Stimulated activated CD4-positive, alpha-beta T cell treated with anti-CD3 and anti-CD28 coated beads, Interleukin-1b, Interleukin-23, amount 100 ng/mL, for 1 hour (primary cell): ENCODE data around the gene TMEM235.

Source experiments
- DNase-seq, 2 donors: peaks; one replicate each; pipeline ENCODE4 v3.0.0-alpha.2; 2020; ENCODE audit warnings: low read depth in 2 of 2

Gene TMEM235

DNA sequence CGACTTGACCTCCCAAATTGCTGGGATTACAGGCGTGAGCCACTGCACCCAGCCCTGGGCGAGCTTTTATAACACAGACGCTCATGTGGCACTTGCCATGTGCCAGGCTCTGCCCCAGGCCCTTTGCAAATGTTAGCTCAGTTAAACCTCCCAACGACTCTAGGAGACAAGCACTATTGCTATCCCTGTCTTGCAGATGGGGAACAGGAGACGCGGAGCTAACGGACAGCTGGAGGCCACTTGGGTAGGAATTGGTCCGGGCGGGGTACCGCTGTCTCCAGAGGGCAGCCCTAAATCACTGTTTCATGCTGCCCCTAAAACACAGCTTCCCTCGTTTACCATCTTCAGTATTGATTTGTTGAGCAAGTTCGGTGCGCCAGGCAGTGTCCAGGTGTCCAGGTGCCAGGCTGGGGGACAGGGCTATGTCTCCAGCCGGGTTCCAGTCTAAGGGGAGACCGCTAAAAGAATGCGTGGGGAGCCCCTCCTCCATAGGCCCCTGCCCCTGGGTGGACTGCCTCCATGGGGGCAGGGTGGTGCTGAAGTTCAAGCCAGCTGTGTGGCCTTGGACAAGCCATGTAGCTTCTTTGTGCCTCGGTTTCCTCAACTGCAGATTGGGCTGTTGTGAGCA is 23.7 kb downstream of the TMEM235 start:
- DNase-seq: no peak

DNA sequence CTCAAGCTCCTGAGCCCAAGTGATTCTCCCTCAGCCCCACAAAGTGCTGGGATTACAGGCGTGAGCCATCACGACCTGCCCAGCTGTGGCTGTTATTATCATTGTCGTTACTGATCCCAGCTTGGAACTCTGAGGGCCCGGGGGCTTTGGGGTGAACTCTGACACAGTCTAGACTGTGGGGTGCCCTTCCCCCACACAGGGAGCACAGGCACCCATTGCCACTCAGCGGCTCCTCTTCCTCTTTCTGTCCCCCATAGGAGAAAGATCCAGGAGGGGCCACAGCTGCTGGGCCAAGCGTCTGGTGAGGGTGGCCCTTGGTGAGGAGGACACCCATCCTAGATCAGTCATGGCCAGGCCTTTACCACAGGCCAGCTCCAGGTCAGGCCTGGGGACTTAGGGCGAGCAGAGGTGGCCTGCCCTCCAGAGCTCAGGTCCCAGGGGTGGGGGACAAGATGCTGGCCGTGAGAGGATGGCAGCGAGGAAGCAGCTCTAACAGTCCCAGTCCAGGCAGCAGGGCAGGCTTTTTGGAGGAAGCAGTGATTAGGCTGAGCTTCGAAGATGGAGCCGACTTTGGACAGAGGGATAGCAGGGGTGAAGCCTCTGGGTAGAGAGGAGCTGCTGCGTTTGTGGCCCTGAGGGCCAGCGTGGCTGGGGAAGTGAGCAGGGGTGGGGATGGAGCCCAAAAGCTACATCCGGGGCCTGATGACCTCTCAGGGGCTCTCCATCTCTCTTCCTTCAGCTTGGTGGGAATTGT is 24.7 kb downstream of the TMEM235 start:
- DNase-seq: no peak

DNA sequence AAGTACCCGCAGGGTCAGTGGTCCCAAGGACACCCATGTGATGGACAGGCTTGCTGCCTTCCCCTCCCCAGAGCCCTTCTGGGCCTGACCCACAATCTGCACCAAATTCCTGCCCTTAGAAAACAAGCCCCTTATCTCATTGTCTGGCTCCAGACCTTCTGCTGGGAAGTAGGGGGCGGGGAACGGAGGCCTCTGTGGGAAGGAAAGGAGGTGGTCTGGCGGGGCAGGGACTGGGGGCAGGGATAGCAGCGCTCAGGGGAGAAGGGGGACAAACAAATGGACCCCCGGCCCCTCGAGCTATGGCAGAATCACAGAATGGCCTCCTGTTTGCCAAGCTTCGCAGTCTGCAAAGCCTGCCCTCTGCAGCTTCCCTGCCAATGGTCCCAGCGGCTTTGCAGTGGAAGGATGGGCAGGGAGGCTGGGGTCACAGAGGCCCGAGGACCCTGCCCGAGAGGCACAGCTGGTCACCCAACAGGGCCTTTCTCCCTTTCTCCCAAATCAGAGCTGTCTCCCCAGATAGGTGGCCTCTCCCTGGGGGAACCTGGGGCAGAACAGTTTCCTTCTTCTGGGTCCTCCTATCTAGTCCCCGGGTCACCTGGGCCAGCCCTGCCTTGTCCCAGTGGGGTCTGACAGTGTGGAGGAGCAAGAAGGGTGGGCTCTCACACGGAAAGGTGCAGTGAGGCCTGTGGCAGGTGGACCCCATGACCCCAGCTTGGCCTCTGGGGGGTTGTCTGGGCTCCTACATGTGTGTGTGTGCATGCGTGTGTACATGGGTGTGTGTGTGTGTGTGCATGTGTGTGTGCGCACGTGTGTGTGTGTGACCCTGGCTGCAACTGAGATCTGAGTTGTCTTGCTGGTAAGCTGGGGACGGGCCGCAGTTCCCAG is 25.5 kb downstream of the TMEM235 start:
- no peak for DNase-seq

DNA sequence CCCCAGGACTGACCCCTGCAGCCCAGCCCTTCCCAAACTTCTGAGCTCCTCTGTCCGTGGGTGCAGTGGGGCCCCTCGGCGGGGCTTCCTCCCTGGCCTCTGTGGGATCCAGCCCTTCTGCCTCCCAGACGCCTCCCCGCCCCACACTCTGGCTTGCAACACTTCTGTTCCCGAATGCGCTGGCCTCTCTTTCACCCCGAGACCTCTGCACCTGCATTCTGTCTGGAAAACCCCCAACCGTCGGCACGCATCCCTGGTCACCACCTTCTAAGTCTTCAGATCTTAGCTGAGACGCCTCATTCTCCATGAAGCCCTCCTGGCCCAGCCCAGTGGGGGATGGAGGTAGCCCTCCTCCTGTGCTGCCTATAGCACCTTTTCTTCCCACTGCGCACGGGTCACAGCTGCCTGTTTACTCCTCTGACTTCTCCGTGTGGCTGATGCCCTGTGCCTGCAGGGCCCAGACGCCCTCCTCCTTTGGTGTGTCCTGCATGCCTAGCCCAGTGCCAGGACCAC is 26.4 kb downstream of the TMEM235 start:
- no peak for DNase-seq

DNA sequence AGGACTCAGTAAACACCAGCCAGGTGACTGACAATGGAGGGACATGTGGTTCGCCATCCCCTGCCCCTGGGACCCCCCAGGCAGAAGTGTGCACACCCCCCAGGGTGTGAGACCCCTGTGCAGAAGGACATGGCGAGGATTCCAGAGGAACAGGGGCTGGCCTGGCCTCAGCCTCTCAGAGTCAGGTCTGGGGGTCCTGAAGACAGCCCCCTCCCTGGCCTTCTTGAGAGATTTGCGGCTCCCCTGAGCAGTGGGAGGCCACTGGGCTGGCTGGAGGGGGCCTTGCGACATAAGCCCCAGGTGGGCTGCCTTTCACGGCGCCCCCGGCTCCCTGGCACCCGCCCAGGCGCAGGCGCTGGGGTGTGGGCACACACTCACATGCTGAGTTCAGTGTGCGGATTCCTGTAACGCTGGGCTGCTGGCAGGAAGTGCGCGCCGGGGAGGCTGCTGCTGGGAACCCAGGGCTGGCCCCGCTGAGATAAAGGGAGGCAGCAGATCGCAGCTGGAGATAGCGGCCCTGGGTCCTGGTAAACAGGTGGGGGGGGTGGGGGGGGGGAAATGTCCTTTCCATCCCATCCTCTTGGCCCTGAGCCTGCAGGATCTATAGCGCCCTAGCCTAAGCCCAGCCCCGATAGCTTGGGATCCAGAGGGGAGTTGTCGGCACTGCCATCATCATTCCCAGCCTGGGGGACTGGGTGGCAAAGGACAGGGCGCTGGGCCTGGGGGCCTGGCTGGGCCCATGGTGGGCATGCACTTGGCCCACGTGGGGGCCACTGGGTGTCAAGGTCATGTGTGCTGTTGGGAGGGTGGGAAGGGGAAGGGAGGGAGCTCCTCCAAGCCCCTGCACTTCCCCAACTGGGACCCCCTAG is 27.1 kb downstream of the TMEM235 start:
- peak; percentile 23 to 38 for DNase-seq

DNA sequence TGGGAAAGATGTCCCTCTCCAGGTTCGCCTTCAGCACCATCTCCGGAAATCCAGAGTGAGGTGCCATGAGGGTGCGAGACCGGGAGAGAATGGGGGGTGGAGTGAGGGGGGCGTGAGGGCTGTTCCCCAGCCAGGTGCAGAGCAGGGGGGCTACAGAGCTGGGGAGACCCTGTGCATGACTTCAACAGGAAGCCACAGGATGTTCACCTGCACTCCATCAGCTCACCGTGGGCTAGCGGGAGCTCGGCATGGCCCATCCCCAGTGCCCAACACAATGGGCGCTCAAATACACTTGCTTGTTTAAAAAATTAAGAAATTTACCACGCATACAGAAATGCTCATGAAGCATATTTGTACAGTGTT is 27.7 kb downstream of the TMEM235 start:
- DNase-seq: no peak

- no peak for DNase-seq
Observed at GRCh38 chr17:78263063-78263735, 31.8 kb downstream of the TMEM235 start.

DNA sequence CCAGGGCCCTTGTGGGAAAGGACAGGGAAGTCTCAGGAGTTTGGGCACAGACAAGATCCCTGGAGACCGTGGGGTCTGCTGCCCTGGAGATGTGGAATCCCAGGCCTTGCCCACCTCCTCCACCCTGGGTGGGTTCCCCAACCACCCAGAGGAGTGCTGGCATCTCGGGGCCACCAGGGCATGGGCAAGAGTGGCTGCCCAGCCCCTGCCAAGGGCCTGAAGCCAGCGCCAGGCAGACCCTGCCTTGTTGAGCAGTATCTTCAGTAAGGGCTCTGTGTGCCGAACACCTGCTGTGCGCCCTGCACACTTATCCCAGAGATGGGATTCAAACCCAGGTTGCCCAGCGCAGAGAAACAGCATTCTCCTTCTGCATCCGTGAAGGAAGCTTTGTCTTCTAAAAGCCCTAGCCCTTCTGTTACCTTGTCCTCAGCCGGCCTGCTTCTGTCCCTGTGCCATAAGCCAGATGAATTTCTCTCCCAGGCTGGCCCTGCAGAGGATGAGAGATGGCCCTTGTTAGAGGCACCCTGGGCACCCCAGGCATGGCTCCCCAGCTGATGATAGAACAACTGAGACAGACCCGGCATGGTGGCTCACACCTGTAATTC is 32.4 kb downstream of the TMEM235 start:
- DNase-seq: no peak

DNA sequence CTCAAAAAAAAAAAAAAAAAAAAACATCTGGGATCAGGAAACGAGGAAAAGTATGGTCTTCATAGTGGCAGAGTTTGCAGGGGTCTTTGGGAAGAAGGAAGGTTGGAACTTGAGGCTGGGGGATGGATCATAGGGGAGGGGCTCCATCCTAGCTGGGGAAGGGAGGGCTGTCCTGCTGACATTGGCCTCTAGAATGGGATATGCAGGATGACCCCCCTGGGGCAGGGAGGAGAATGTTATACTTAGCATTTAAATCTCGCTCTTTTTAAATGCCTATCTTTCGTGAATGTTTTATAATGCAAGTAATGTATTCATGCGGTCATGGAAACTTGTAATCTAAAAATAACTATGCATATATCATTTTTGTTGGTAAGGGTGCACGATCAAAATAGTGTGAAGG is 33.2 kb downstream of the TMEM235 start:
- DNase-seq: no peak

- DNase-seq: no peak
Observed at GRCh38 chr17:78265121-78265520, 33.7 kb downstream of the TMEM235 start.

DNA sequence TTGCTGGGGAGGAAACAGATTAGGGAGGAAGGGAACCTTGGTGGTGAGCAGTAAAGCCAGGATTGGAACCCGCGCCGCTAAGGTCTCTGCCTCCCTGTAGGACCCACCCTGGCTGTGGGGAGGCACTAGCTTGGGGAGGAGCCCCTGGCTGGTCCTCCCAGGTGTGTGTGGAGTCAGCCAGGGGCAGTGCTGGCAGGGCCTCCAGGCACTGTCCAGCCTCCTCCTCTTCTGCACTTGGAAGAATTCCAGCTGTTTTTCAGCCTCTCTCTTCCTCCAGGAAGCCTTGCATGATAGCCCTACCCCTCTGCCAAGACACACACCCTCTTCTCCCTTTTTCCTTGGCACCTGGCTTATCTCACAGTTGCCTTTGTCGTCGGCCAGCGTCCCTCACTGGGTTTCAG is 34.8 kb downstream of the TMEM235 start:
- no peak for DNase-seq

DNA sequence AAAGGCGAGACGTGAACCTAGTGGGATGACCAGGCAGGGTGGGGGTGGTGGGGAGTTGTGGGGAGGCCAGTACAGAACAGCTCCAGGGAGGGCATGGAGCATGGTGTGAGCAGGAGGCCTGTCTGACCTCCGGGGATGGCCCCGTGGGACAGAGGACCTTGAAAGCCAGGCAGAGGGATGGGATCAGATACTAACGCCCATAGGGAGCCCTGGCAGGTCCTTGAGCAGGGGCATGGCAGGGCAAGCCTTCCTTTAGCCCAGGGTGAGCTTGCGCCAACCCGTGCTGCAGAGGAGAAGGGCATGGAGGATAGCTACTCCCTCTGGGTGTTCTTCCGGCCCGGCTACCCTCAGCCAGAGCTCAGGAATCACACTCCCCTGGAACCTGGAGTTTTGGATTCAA is 35.3 kb downstream of the TMEM235 start:
- DNase-seq: no peak

DNA sequence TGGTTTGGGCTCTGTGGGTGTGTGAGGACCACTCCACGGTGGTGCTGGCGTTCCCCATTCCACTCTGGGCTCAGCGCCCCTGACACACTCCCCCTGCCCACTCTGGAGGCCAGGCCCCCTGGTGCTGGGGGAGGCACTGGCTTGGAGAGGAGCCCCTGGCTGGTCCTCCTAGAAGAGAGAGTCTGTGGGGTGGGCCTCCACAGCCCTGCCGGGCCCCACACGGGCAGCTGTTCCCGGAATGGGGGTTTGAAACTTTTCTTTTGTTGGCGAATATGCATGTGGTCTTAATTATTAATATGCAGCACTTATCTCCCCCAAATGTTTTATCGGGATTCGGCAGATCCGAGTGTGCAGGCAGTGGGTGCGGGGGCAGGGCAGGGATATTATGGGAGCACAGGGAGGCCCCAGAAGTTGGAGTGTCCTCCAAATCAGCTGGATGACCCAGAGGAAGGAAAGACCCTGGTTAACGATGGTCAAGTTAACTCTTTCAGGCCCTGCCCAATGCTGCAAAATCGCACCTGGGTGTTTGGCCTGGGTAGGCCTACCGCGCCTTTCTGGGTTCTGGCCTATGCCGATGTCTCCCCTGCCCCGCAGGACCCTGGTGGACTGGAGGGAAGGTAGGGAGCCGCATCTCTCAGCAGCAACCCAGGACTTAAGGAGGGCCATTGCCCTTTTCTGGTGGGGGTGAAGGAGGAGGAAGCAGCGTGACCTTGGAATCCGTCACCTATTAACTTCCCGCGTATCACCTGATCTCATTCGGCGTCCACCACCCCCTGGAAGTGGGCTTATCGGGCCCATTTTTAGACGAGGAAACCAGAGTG is 36.0 kb downstream of the TMEM235 start:
- no peak for DNase-seq

DNA sequence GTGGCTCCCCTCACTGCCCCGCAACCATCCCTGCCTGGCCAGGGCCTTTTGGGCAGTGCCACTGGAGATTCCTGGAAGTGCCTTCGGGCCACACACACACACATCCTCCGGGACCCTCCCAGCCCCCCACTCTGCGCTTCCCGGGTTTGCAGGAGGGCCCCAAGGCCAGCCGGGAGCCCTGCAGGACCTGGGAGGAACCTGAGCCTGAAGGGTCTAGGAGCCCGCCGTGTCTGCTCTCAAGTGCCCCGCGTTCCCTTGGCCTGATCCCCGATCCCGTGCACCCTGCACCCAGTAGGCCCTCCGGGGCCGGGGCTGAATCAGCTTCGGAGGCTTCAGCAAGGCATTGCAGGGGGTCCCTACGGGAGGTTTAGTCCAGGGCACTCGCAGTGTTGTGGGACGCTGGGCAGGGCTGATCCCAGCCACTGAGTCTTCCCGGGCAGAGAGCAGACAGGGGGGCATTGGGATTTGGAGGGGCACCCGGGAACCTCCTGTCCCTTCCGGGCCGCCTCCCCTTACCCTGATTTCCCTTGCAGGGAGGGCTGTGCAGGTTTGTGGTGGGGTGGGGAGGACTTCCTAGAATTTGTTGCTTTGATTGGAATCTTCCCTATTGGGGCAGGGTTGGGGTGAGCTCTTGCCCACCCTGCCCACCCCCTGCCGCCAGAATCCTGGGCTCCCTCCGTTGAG is 36.9 kb downstream of the TMEM235 start:
- DNase-seq: no peak

DNA sequence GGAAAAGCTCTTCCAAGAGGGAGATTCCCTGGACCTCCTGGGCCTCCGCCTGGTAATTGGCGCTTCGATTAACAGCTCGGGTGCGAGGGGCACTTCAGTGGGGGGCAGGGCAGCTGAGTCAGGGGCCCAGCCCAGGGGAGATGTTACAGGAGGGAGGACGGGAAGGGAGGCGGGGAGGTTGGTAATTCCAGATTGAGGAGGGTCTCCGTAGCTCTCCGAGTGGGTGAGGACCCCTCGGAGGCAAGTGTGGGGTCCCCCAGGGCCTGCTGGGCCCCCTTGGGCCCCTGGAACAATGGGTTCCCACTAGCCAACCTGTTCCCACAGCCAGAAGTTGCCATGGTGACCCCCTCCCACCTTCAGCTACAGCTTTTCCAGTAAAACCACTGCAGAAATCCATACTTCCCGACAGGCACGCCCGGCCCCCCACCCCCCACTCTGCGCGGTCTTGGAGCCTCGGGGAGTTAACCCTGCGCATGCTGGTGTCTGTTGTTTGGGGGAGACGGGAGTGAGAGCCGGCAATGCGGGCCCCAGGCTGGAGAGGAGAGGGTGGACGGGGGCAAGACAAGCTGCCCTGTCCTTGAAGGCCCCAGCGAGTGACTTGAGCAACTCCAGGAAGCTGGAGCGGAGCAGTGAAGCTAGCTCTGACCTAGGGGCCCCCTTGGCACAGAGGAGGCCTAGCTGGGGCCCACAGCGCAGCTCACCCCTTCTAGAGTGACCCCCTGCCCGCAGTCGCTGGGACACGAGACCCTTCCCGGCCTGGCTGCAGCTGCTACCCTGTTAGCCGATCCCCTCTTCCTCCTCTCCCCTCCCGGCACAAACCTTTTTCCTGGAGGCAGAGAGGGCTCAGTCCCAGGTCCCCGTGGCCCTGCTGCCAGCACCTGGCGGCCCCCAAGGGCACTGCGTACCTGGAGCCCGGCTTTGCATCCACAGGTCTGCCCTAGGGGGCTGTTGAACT is 37.8 kb downstream of the TMEM235 start:
- no peak for DNase-seq

- DNase-seq: no peak
Observed at GRCh38 chr17:78269955-78270381, 38.5 kb downstream of the TMEM235 start.

DNA sequence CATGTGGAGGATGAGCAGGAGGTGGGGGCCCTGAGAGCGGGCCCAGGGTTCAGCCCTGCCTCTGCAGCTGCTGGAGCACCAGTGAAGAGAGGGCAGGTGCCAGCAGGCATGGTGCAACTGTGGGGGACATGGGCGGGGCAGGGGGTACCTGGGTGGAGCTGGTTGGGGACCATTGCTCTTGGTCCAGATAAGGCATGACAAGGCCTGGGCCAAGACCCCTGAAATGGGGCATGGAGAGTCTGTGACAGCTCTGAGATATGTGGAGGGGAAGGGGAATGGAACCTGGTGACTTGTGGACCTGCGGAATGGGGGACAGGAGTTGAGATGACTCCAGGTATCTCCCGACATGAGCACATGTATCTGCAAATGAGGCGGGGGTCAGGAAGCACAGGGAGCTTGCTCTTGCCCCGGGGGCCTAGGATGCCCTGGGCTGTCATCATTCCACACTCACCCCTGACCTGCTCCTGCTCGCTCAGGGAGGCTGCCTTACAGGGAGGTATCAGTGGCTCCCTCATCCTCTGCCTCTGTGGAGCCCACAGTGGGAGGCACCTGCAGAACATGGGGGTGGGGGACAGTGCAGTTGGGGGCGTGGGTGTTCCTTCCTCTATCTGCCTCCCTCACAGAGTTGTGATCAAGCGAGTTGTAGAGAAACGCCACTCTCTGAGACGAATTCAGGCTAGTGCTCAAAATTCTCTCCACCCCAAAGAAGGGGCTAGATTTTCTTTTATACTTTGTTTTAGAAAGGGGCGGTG is 40.2 kb downstream of the TMEM235 start:
- no peak for DNase-seq
